NK-92 treated with Interleukin-12 subunit alpha and Interleukin-12 subunit beta, amount 100 ng/mL, for 24 hours (cell line): ENCODE results near the gene NSFL1C.
A peak's percentile ranks its signal among the peaks of the same experiment; 100 is the strongest.

Source experiments
- DNase-seq: peaks from one replicate; lab custom pipeline; 2025; lab: John Stamatoyannopoulos, UW

The NSFL1C gene

DNA sequence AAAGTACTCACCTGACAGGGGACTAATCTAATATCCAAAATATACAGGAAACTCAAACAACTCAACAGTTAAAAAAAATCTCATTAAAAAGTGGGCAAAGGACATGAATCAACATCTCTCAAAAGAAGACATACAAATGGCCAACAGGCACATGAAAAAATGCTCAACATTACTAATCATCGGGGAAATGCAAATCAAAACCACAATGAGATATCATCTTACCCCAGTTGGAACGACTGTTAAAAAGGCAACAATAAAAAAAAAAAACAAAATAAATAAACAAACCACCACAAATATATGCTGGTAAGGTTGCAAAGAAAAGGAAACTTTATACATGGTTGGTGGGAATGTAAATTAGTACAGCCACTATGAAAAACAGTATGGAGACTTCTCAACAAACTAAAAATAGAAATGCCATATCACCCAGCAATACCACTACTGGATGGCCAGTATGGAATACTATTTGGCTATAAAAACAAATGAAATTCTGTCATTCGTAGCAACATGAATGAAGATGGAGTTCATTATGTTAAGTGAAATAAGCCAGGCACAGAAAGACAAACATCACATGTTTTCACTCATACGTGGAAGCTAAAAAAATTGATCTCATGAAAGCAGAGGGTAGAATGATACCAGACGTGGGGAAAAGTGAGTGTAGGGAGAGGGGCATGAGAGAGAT lies 17.9 kb upstream of the NSFL1C start:
- DNase-seq: no peak

GRCh38 chr20:1479831-1480595 lies 13.4 kb upstream of the NSFL1C start:
- no peak for DNase-seq

- no peak for DNase-seq
Observed at GRCh38 chr20:1478566-1478965, 11.9 kb upstream of the NSFL1C start.

GRCh38 chr20:1477896-1478490 lies 11.3 kb upstream of the NSFL1C start:
- no peak for DNase-seq

- no peak for DNase-seq
Observed at GRCh38 chr20:1474817-1475603, 8.4 kb upstream of the NSFL1C start.

GRCh38 chr20:1474325-1474724 lies 7.7 kb upstream of the NSFL1C start:
- DNase-seq: no peak

- DNase-seq: no peak
Observed at GRCh38 chr20:1473246-1474220, 6.9 kb upstream of the NSFL1C start.

DNA sequence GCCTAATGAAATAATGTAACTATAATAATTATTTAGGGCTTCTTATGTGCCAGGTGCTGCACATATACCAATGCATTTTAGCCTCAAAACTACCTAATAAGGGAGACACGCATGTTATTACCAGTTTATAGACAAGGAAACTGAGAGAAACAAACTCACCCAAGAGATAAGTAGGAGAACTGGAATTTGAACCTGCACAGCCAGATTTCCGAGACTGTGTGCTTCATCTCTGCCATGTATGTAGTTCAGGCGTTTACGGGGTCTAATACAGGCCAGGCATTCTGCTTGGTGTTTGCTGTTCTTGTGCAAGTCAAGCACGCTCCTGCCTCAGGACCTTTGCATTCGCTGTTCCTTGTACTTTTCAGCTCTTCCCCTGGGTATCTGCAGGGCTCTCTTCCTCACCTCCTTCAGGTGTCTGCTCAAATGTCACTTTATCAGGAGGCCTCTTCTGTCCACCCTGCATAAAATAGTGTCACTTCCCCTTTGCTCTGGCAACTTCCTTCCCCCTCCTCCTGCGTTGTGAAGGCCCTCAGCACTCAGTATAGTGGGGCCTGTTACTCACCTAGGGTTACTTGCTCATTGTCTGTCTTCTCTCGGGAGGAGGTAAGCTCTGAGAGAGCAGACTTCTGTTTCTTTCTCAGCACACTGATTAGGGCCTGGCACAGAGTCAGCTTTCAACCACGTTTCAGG lies 6.1 kb upstream of the NSFL1C start:
- no peak for DNase-seq

DNA sequence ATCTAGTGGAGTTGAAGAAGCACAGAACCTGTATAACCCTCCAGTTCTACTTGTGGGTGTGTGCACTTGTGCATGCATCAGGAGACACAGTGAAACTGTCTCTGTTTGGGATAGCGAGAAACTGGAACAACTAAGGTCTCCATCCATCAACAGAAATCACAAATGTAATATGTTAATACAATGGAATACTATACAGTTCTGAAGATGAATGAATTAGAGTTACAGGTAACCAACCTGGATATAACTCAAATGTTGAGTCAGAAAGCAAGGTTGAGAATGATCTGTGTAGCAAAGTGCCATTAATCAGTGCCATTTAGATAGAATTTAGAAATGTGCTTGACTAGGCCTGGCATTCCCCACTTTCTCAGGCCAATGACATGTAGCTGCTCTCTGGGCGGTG lies 4.6 kb upstream of the NSFL1C start:
- DNase-seq: no peak

GRCh38 chr20:1469925-1470571 lies 3.4 kb upstream of the NSFL1C start:
- peak; percentile 33 for DNase-seq

DNA sequence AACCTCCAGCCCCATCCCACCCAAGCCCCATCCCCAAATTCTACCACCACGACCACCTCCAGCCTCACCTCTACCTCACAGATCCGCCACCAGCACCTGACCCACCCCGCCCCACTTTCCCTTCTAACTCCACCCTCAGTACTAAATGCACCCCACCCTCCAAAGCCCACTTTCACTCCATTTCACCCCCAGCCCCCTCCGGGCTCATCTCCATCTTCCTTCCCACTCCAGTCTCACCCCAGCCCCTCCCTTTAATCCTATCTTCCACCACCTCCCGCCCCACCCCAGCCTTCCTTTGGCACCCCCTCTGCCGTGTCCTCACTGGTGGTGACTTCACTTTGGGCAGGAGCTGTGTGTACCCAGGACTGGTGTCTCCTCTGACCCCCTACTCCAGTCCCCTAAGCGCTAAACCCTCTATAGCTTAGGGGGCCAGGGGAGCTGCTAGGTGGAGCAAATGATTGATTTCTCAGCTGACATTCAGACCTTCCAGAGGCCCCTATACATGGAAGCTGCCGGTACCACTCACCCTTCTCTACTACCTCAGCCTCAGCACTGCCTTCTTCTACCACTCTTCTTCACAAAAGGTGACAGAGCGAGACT lies 2.8 kb upstream of the NSFL1C start:
- DNase-seq: no peak

GRCh38 chr20:1468117-1468624 lies 1.5 kb upstream of the NSFL1C start:
- DNase-seq: no peak

DNA sequence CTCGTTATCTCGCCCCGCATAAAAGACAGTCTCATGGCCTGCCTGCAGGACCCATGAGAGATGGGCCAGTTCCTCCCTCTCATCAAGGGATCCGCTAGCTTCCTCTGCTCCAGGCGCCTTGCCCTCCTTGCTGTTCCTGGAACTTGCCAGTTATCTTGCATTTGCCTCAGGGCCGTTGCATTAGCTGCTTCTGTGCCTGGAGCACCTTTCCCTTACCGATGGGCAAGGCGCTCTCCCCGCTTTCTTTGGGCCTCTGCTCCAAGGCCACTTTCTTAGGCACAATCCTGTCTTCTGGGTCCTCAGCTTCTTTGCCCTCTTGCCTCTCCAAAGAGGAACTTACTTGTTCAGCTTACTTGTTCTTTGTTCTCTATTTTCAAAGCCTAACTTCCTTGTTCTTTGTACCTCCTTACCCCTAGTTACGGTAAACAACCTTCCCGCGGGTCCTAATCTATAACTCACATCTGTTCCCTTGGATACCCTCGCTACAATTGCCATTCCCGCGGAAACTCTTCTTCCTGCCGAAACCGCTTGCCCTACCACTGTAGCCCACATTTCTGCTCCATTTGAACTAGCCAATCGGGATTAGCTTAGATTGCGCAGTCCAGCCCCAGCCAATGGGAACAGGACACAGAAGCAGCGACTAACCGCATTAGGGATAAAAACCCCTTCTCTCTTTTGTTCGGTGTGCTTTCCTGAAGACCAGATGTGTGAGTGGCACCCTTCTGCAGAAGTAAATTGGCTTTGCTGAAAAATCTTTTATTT lies 887 bp upstream of the NSFL1C start:
- DNase-seq: no peak

- no peak for DNase-seq
Observed at GRCh38 chr20:1467082-1467354, 369 bp upstream of the NSFL1C start.

DNA sequence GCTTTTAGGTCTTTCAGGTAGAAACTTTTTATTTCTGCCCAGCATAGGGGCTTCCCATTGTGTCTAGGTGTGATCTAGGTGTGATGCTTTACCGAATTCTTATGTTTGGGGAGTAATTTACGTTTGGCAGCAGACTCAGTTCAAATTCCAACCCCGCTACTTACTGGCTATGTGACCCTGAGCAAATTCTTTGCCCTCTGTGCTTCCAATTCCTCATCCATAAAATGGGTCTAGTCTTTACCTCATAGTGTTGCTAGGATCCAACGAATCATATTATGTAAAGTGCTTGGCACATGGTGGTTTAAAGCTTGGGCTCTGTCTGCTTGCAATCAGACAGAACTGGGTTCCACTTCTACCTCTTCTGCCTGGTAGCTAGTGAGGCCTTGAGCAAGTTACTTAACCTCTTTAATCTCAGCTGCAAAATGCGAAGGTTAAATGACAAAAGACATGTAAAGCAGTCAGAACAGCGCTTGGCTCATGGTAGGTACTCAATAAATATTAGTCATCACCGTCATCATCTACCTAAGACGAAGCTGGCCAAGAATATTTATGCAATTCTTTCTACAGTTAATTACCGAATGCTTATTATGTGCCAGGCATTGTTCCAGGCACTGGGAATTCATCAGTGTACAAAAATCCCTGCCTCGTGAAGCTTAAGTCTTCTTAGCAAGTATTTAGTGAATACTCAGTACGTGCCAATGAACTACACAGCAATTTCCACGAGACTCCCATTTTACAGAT lies 1.0 kb downstream of the NSFL1C start:
- no peak for DNase-seq

DNA sequence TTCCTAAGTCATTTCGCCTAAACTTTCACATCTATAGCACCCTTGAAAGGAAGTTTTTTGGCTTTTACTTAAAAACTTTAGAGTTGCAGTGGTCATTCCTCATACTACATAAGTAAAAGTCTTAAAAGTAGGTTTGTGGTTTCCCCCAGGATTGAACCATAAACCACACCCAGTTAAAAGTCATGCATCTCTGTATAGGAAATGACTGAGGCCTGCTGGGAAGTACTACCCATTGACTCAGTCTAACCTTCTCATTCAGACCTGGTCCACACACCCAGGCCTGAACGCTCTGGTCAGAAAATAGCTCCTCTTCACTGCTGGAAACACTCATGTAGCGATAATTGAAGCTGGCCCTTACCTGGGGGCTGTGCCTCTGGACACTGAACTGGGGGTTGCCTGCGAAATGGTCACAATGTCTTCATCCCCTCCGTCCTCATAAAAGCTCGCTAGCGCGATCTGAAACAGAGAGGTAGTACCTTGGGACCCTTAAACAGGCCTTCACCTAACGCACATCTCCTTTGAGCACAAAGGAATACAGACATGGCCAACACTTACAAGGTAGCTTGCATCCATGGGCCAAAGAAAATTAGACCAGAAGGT lies 2.6 kb downstream of the NSFL1C start:
- no peak for DNase-seq

- no peak for DNase-seq
Observed at GRCh38 chr20:1462834-1463233, 3.8 kb downstream of the NSFL1C start.

DNA sequence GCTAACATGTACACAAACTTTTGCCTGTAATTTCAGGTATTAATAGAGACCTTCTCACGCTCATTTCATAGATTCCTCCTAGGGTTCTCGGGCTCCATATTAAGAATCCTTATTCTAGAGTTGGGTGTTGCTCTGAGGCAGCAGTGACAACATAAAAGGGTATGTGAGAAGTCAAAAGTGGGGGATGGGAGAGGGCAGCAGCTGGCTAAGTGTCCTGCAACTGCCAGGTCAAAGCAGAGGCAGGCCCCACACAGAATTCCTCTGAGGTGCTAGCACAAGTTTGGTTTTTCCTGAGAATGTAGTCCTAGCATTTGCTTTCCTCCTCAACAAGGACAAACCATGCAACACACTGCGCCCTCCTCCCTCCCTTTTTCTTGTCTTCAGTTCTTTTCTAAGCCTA lies 4.6 kb downstream of the NSFL1C start:
- DNase-seq: no peak
